Hepatocyte (in vitro differentiated cells): ENCODE measurements around the gene ELFN1.

Source experiments
- EZH2 ChIP-seq: fragments of 200-600 bp; sonication (generic); IDR thresholded peaks from 2 replicates; pipeline ENCODE4 v1.6.1; 2016; ENCODE audit warnings: antibody characterized with exemption, mild to moderate bottlenecking, borderline replicate concordance
- EZH2phosphoT487 ChIP-seq: fragments of 200-600 bp; sonication (generic); IDR thresholded peaks from one replicate; pipeline ENCODE4 v1.6.1; 2018; ENCODE audit warnings: antibody characterized with exemption, mild to moderate bottlenecking, low read depth, moderate library complexity; ENCODE audit not compliant: unreplicated experiment, severe bottlenecking
- TF ChIP-seq, protein P1 (sequence below): fragments of 200-600 bp; sonication (generic); IDR thresholded peaks from 2 replicates; pipeline ENCODE4 v1.5.1; 2016; ENCODE audit warnings: antibody characterized with exemption, mild to moderate bottlenecking; ENCODE audit not compliant: poor library complexity

- TF ChIP-seq, protein P1, sequence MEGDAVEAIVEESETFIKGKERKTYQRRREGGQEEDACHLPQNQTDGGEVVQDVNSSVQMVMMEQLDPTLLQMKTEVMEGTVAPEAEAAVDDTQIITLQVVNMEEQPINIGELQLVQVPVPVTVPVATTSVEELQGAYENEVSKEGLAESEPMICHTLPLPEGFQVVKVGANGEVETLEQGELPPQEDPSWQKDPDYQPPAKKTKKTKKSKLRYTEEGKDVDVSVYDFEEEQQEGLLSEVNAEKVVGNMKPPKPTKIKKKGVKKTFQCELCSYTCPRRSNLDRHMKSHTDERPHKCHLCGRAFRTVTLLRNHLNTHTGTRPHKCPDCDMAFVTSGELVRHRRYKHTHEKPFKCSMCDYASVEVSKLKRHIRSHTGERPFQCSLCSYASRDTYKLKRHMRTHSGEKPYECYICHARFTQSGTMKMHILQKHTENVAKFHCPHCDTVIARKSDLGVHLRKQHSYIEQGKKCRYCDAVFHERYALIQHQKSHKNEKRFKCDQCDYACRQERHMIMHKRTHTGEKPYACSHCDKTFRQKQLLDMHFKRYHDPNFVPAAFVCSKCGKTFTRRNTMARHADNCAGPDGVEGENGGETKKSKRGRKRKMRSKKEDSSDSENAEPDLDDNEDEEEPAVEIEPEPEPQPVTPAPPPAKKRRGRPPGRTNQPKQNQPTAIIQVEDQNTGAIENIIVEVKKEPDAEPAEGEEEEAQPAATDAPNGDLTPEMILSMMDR: no peak
- no peak for TF ChIP-seq EZH2phosphoT487
- no peak for TF ChIP-seq EZH2
Measured at GRCh38 chr7:1745018-1745532, 75.0 kb downstream of the ELFN1 start.
